NCI-H2196 treated with DMSO at 0.1 percent for 48 hours (cell line): ENCODE measurements around the gene PRDX5.

Experiments
- DNase-seq: peaks from one replicate; lab custom pipeline; 2025; ENCODE audit not compliant: unreplicated experiment; lab: John Stamatoyannopoulos, UW

Gene PRDX5

DNA sequence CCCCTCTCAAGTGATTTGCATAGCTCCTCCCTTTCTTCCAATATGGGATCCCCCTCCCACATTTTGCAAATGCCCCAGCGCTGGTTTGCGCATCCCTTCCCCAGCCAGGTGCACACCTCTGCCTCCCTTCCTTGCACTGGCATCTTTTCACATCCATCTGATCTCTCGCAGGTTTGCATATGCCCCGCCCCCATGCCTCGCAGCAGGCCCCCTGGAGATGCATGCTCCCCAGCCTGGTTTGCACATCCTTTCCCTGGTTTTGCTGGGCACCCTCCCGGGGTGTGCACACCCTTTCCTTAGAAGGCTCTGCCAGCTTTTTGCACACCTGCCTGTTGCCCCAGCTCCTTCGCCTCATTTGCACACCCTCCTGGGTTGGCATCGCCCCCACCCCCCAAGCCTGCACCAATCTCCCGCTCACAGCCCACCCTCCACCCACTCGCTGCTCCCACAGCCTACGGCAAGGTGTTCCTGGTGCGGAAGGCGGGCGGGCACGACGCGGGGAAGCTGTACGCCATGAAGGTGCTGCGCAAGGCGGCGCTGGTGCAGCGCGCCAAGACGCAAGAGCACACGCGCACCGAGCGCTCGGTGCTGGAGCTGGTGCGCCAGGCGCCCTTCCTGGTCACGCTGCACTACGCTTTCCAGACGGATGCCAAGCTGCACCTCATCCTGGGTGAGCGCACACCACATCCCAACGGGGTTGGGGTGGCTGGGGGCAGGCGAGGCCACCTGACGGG lies 42.0 kb downstream of the PRDX5 start:
- no peak for DNase-seq

DNA sequence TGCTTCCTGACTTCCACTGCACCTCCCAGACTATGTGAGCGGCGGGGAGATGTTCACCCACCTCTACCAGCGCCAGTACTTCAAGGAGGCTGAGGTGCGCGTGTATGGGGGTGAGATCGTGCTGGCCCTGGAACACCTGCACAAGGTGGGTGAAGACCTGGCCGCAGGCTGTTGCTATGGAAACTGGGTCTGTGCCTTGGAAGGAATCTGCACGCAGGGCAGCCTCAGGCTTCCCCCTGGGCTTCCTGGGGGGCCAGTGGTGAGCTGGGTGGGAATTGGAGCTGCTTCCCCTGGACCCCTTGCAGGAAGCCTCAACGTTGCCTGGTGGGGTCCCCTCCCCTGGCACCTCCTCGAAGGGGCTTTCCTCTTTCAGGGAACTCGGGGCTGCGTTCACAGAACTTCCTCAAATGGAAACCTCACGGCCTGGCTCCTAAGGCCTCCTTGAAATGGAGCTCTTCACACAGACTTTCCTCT lies 42.6 kb downstream of the PRDX5 start:
- DNase-seq: no peak

DNA sequence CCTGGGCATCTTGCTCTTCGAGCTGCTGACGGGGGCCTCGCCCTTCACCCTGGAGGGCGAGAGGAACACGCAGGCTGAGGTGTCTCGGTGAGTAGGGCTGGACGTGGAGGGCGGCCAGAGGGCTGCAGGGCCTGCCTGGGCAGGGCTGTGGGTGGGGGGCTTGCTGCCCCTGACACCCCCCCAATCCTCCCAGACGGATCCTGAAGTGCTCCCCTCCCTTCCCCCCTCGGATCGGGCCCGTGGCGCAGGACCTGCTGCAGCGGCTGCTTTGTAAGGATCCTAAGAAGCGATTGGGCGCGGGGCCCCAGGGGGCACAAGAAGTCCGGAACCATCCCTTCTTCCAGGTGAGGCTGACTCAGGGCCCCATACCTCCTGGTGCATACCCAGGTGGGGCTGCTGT lies 43.7 kb downstream of the PRDX5 start:
- no peak for DNase-seq

DNA sequence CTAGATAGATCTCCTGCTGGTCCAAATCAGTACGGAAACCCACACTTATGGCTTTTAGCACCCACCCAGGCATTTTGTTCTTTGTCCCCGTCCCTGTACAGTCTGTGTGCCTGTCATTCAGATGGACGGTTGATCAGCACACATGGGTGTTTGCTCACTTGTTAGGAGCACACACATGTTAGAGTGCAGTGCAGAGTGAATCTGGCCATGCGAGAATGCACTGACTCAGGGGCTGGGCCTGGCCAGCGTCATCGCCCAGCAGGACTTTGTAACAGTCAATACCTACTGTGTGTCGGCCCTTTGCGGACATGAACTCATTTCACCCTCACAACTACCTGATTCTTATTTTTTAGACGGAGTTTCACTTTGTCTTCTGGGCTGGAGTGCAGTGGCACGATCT lies 44.4 kb downstream of the PRDX5 start:
- DNase-seq: no peak

DNA sequence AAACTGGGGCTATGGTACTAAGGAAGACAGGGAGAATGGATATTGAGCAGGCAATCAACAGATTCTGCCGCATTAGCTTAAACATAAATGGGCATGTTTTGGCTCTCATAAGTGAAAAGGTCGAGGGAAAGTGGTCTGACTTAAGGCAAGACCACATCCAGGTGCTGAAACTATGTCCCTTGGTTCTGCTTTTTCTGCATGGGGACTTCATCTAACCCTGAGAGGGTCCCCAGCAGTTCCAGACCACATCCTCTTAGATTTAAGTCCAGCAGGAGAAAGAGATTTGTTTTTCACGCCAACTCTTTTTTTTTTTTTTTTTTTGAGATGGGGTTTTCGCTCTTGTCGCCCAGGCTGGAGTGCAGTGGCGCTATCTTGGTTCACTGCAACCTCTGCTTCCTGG lies 46.5 kb downstream of the PRDX5 start:
- DNase-seq: no peak

DNA sequence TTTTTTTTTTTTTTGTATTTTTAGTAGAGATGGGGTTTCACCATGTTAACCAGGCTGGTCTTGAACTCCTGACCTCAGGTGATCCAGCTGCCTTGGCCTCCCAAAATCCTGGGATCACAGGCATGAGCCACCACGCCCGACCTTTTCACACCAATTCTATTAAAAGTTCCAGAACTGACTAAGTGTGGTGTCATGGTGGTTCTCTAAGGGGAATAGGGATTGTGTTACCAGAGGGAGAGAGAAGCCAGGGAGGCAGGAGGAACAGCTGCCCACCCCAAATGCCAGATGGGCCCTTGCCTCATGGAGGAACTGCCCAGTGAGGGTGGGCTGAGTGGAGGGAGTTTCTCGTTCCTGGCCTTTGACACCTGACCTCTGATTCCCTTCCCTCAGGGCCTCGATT lies 47.0 kb downstream of the PRDX5 start:
- no peak for DNase-seq

DNA sequence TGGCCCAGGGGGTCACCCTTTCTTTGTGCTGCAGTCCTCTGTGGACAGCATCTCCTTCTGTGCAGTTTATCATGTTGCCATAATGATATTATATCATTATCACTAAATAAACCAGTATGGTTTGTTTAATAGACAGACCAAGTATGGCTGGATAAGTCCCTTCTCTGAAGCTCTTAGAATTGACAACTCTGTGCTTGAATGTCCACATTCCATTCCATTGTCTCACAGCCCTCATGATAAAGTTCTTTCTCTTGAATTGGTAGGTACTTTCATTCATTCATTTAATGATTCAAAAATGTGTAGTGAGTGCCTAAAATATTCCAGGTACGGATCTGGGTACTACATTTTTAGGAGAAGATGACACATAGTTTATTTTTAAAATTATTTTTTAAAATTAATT lies 48.8 kb downstream of the PRDX5 start:
- no peak for DNase-seq

DNA sequence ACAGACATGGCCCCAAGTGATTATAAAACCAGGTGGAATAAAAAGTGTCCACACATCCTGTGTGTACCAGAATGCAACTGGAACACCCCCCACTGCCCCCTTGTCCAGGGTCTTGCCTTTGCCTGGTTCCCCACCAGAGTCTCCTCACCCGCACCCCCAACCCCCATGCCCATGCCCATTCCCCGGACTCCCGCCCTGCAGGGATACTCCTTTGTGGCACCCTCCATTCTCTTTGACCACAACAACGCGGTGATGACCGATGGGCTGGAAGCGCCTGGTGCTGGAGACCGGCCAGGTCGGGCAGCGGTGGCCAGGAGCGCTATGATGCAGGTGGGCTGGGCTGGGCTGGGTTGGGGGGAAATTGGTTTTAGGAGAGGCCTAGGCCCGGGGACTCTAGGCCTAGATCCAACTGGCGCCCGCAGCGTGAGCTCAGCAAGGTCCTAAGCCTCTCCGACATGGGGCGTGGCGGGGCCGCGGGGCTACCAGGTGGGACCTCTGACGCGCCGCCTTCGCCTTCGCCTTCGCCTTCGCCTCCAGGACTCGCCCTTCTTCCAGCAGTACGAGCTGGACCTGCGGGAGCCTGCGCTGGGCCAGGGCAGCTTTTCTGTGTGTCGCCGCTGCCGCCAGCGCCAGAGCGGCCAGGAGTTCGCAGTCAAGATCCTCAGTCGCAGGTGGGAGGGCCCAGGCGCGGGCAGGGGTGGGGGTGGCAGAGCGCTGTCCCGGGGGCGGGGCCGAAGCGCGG lies 50.2 kb downstream of the PRDX5 start:
- no peak for DNase-seq

DNA sequence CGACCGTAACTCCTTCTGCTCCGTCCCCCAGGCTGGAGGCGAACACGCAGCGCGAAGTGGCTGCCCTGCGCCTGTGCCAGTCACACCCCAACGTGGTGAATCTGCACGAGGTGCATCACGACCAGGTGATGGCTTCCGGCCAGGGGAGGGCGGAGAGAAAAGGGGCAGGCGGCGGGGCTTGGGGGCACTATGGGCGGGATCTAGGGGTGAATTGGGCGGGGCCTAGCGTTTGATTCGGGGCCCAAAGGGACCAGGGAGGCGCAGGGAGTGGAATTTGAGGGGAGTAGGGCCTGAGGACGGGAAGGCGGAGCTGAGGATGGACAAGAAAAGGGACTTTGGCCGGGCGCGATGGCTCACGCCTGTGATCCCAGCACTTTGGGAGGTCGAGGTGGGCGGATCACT lies 50.8 kb downstream of the PRDX5 start:
- no peak for DNase-seq

DNA sequence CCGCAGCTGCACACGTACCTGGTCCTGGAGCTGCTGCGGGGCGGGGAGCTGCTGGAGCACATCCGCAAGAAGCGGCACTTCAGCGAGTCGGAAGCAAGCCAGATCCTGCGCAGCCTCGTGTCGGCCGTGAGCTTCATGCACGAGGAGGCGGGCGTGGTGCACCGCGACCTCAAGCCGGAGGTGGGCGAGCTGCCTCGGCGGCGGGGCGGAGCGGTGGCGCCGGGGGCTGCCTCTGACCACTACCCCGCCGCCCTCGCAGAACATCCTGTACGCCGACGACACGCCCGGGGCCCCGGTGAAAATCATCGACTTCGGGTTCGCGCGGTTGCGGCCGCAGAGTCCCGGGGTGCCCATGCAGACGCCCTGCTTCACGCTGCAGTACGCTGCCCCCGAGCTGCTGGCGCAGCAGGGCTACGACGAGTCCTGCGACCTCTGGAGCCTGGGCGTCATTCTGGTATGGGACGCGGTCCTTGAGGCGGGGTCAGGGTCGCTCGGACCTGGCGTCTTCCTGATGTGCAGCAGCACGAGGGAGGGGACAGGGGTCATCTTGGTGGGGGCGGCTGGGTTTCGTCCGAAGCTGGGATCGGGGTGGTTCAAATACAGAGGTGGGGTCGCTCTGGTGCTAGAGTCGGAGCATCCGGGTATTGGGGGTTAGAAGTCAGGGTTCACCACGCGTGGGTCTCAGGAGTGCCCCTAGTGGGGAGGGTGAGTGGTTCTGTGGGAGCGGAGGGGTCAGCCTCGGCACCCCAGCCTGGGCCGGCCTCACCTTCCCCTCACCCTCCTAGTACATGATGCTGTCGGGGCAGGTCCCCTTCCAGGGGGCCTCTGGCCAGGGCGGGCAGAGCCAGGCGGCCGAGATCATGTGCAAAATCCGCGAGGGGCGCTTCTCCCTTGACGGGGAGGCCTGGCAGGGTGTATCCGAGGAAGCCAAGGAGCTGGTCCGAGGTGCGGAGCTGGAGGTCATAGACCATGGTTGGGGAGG lies 51.8 kb downstream of the PRDX5 start:
- DNase-seq: no peak

DNA sequence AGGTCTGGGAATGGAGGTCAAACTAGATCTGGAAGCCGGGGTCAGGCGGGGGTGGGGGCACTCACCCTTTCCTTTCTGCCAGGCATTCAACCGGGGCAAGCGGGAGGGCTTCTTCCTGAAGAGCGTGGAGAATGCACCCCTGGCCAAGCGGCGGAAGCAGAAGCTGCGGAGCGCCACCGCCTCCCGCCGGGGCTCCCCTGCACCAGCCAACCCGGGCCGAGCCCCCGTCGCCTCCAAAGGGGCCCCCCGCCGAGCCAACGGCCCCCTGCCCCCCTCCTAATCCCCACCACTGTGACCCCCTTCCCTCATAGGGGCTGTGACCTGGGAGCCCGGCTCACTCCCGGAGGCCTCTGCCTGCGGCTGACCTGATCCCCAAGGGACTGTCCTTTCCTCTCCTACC lies 53.3 kb downstream of the PRDX5 start:
- no peak for DNase-seq
